NB4 (cell line): Measurements from ENCODE around the gene CATSPERB.

ENCODE experiments used
- CTCF ChIP-seq: IDR thresholded peaks from one replicate; pipeline ENCODE4 v1.5.1; 2012; ENCODE audit warnings: low read depth, low read length
- MYC ChIP-seq: IDR thresholded peaks from 2 replicates; pipeline ENCODE4 v1.6.1; 2011; ENCODE audit warnings: low read depth, low read length

GRCh38 chr14:91737619-91738018, 5.7 kb upstream of the CATSPERB start:
- TF ChIP-seq CTCF = no peak
- TF ChIP-seq MYC = no peak
